ENCODE results near the gene PTK7.
"Not testable (repeated sequence)": the region's sequence is repeated elsewhere in the genome, so short reads cannot be mapped to it uniquely, and the experiment has no call there.

The PTK7 gene

DNA sequence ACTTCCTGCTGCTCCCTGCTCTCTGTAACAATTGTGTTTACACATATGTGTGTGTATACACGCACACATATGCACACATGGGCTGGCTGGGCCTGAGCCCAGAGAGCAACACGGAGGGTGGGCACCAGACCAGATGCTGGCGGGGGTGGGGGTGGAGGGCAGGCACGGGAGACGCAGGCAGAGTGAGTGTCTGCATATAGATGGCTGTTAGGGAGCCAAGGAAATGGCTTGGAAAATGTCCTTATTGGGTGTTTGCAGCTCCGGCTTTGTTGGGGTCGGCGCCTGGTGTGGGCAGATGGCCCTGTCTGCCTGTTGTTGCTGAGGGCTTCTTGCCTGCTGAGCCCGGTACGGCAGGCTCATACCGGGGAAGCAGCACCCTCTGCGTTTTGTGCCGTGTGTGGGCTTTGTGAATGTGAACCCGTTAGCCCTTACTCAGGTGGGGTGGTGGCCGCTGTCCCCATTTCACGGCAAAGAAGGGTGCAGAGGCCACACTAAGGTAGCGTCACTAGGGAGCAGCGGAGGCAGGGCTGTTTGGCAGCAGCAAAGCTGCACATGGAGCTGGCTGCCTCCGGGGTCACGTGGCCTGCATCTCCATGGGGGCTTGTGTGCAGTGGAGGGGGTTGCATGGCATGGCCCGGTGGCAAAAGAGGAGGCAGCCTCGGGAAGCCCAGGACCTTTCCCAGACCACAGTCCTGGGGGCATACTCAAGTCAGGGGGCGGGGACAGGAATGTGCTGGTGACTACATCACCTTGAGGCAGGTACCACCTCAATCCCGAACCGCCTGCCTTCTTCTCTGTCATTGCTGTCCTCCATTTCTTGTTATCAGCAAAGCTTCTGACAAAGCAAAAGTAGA is 47.6 kb downstream of the PTK7 start:
- H3K36me3 ChIP-seq (ENCODE audit: insufficient read depth, low read length) = no peaks in the 10 kb centered on the region
- H3K27me3 ChIP-seq (ENCODE audit: insufficient read depth, low read length) = no peaks in the 10 kb centered on the region
- peak overlapping the region; percentile 58; the same call in 1 of the 2 replicates for H3K27ac ChIP-seq (ENCODE audit: low read depth, low read length)
- H3K4me3 ChIP-seq (ENCODE audit: low read length) = no peak overlapping the region
- peaks cover 25% of the 10 kb centered on the region for H3K4me1 ChIP-seq (ENCODE audit: insufficient read depth, low read length)
- WGBS = 75% methylated on average over 25 of the region's 25 CpGs
- H3K9me3 ChIP-seq (ENCODE audit: insufficient read depth, low read depth, low read length) = no peaks in the 10 kb centered on the region
- H3K9ac ChIP-seq (ENCODE audit: low read depth, low read length) = no peak overlapping the region

DNA sequence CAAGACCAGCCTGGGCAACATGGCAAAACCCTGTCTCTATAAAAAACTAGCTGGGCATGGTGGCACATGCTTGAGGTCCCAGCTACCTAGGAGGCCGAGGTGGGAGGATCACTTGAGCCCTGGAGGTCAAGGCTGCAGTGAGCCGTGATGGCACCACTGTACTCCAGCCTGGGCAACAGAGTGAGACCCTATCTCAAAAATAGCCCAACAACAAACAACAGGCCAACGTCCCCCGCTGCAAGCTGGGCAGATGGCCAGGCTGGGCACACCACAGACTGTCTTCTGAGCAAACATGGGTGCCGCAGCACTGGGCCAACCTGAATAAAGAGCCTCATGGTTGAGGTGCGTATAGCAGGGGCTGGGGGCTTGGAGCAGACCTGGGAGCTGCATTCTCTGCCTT is 48.4 kb downstream of the PTK7 start:
- Histone ChIP-seq H3K27ac (ENCODE audit: low read depth, low read length) (no peak overlapping the region), H3K4me3 (ENCODE audit: low read length) (no peak overlapping the region), H3K4me1 (ENCODE audit: insufficient read depth, low read length) (peaks cover 25% of the 10 kb centered on the region), H3K36me3 (ENCODE audit: insufficient read depth, low read length) (no peaks in the 10 kb centered on the region), H3K9me3 (ENCODE audit: insufficient read depth, low read depth, low read length) (no peaks in the 10 kb centered on the region), H3K27me3 (ENCODE audit: insufficient read depth, low read length) (no peaks in the 10 kb centered on the region), H3K9ac (ENCODE audit: low read depth, low read length) (no peak overlapping the region)
- WGBS = 93% methylated on average over 6 of the region's 6 CpGs

DNA sequence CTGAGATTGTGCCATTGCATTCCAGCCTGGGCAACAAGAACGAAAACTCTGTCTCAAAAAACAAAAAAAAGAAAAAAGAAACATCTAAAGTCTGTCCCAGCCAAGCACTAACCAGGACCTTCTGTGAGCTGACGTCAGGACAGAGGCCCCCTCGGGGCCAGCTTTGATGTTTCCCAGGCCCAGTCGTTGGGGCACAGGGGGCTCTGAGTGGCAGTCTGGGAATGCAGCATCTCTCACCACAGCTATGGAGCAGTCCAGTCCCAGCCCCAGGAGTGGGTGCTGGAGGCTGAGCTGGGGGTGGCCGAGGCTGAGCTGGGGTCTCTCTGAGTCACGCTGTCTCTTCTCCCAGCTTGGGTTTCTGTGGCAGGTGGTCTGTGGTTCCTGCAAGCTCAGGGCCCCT is 49.0 kb downstream of the PTK7 start:
- Histone ChIP-seq H3K4me3 (ENCODE audit: low read length) (no peak overlapping the region), H3K27ac (ENCODE audit: low read depth, low read length) (no peak overlapping the region), H3K36me3 (ENCODE audit: insufficient read depth, low read length) (no peaks in the 10 kb centered on the region; the same call in 1 of the 2 replicates), H3K9ac (ENCODE audit: low read depth, low read length) (no peak overlapping the region), H3K9me3 (ENCODE audit: insufficient read depth, low read depth, low read length) (no peaks in the 10 kb centered on the region), H3K4me1 (ENCODE audit: insufficient read depth, low read length) (peaks cover 25% of the 10 kb centered on the region), H3K27me3 (ENCODE audit: insufficient read depth, low read length) (no peaks in the 10 kb centered on the region)
- WGBS = 81% methylated on average over 6 of the region's 6 CpGs

DNA sequence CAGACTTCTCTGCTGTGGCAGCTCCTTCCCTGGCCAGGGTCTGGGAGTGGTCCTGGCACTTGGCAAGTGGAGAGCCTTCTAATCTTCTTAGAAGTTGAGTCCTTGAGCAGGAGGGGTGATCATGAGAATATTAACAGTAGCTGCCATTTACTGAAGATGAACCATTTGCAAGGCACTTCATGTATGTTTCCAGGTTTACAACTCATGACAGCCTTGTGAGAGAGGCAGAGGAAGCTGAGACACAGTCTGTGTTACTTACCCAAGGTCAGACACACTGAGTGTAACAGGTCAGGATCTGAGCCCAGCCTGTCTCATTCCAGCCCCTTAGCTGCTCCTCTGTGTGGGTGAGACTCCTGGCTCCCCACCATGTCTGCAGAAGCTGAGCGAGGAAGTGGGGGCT is 49.4 kb downstream of the PTK7 start:
- H3K36me3 ChIP-seq (ENCODE audit: insufficient read depth, low read length) = peaks cover 4% of the 10 kb centered on the region
- H3K27ac ChIP-seq (ENCODE audit: low read depth, low read length) = no peak overlapping the region
- H3K9ac ChIP-seq (ENCODE audit: low read depth, low read length) = no peak overlapping the region
- no peak overlapping the region for H3K4me3 ChIP-seq (ENCODE audit: low read length)
- 97% methylated on average over 1 of the region's 1 CpG for WGBS
- H3K27me3 ChIP-seq (ENCODE audit: insufficient read depth, low read length) = no peaks in the 10 kb centered on the region
- H3K4me1 ChIP-seq (ENCODE audit: insufficient read depth, low read length) = peaks cover 25% of the 10 kb centered on the region
- H3K9me3 ChIP-seq (ENCODE audit: insufficient read depth, low read depth, low read length) = no peaks in the 10 kb centered on the region

DNA sequence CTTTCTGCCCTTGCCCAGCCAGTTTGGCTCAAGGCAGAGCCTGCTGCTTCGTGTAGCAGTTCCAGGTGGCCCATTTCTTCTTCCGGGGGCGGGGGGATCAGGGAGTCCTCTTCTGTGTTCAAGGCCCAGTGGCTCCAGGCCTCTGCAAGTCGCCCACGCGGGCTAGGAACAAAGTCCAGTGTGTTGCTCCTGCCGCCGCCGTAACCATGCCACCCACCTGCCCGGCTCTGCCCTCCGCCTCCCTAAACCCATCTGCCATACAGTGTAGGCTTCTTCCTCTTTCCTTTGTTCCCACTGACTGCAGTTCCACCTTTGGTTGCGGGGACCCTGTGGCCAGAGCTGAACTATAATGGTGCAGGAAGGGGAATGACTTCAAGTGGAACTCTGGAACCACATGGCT is 51.1 kb downstream of the PTK7 start:
- Histone ChIP-seq H3K4me3 (ENCODE audit: low read length) (no peak overlapping the region), H3K27me3 (ENCODE audit: insufficient read depth, low read length) (no peaks in the 10 kb centered on the region), H3K27ac (ENCODE audit: low read depth, low read length) (no peak overlapping the region), H3K4me1 (ENCODE audit: insufficient read depth, low read length) (peaks cover 25% of the 10 kb centered on the region), H3K9me3 (ENCODE audit: insufficient read depth, low read depth, low read length) (no peaks in the 10 kb centered on the region), H3K9ac (ENCODE audit: low read depth, low read length) (no peak overlapping the region), H3K36me3 (ENCODE audit: insufficient read depth, low read length) (peaks cover 18% of the 10 kb centered on the region)
- WGBS = 92% methylated on average over 12 of the region's 12 CpGs

DNA sequence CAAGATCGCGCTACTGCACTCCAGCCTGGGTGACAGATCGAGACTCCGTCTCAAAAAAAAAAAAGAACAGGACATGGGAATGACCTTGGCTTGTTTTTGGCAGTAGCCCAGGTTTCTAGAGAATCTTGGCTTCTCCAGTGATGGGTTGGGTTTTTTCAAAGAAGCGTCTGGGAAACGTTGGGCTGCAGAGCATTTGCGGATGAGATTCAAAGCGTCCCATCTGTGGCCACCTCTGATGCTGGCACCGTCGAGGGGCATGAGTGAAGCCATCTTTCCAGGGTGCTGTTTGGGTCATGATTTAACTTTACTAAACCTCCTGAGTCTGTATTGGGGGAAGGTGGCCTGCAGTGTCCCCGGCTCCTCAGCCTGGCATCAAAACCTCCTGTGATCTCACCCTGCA is 51.8 kb downstream of the PTK7 start:
- H3K4me3 ChIP-seq (ENCODE audit: low read length) = no peak overlapping the region
- H3K4me1 ChIP-seq (ENCODE audit: insufficient read depth, low read length) = peaks cover 23% of the 10 kb centered on the region
- peaks cover 25% of the 10 kb centered on the region for H3K36me3 ChIP-seq (ENCODE audit: insufficient read depth, low read length)
- 92% methylated on average over 11 of the region's 11 CpGs for WGBS
- H3K27me3 ChIP-seq (ENCODE audit: insufficient read depth, low read length) = no peaks in the 10 kb centered on the region
- H3K9ac ChIP-seq (ENCODE audit: low read depth, low read length) = no peak overlapping the region
- no peaks in the 10 kb centered on the region for H3K9me3 ChIP-seq (ENCODE audit: insufficient read depth, low read depth, low read length)
- no peak overlapping the region for H3K27ac ChIP-seq (ENCODE audit: low read depth, low read length)

DNA sequence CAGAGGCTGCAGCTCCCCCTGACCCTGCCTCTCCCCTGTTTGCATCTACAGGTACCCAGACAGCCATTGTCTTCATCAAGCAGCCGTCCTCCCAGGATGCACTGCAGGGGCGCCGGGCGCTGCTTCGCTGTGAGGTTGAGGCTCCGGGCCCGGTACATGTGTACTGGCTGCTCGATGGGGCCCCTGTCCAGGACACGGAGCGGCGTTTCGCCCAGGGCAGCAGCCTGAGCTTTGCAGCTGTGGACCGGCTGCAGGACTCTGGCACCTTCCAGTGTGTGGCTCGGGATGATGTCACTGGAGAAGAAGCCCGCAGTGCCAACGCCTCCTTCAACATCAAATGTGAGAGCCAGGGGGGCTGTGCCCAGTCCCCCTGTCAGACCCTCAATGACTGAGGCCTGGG is 52.8 kb downstream of the PTK7 start:
- Histone ChIP-seq H3K27ac (ENCODE audit: low read depth, low read length) (no peak overlapping the region), H3K4me3 (ENCODE audit: low read length) (no peak overlapping the region), H3K27me3 (ENCODE audit: insufficient read depth, low read length) (no peaks in the 10 kb centered on the region), H3K9me3 (ENCODE audit: insufficient read depth, low read depth, low read length) (no peaks in the 10 kb centered on the region), H3K36me3 (ENCODE audit: insufficient read depth, low read length) (peaks cover 31% of the 10 kb centered on the region), H3K9ac (ENCODE audit: low read depth, low read length) (no peak overlapping the region), H3K4me1 (ENCODE audit: insufficient read depth, low read length) (peaks cover 14% of the 10 kb centered on the region)
- 95% methylated on average over 16 of the region's 16 CpGs for WGBS

DNA sequence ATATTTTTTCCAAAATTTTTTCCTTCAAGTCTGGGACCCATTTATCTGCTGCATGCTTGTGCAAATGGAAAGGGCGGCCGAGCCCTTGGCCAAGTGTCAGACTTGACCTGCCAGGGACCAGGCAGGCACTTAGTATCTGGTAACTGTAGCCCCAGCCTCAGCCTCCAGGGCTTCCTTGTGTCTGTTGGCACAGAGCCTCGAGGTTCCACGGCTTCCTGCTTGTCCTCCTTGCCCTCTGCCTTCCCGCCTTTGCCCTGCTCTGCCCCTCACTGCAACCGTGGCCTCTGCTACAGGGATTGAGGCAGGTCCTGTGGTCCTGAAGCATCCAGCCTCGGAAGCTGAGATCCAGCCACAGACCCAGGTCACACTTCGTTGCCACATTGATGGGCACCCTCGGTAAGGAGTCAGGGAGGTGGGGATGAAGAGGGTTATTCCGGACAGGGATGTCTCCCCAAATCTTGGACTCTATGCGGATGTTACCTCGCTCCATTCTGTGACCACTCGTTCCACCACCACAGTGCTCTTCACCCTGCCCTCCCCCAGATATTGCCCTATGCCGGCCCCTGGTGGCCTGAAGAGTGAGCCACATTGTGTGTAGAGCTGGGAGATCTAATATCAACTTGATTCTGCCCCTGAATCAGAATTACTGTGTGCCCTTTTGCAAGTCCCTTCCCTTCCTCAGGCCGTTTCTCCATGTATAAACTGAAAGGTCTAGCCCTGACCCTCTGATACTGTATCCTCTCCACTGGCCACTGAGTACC is 53.5 kb downstream of the PTK7 start:
- Histone ChIP-seq H3K36me3 (ENCODE audit: insufficient read depth, low read length) (peaks cover 31% of the 10 kb centered on the region), H3K4me3 (ENCODE audit: low read length) (no peak overlapping the region), H3K9me3 (ENCODE audit: insufficient read depth, low read depth, low read length) (no peaks in the 10 kb centered on the region), H3K4me1 (ENCODE audit: insufficient read depth, low read length) (peaks cover 14% of the 10 kb centered on the region), H3K27me3 (ENCODE audit: insufficient read depth, low read length) (no peaks in the 10 kb centered on the region), H3K27ac (ENCODE audit: low read depth, low read length) (no peak overlapping the region), H3K9ac (ENCODE audit: low read depth, low read length) (no peak overlapping the region)
- 82% methylated on average over 15 of the region's 15 CpGs for WGBS

DNA sequence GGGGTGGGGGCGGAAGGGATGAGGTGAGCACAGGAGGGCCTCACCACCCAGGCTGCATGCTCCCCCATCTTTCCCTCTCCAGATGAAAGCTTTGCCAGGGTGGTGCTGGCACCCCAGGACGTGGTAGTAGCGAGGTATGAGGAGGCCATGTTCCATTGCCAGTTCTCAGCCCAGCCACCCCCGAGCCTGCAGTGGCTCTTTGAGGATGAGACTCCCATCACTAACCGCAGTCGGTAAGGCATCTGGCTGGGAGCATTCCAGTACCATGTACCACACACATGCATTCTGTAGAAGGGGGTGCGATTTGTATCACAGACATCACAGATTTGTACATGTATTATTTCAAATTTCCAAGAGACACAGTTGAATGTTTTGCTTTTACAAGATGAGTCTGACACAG is 54.3 kb downstream of the PTK7 start:
- Histone ChIP-seq H3K27ac (ENCODE audit: low read depth, low read length) (no peak overlapping the region), H3K9ac (ENCODE audit: low read depth, low read length) (no peak overlapping the region), H3K4me3 (ENCODE audit: low read length) (no peak overlapping the region), H3K9me3 (ENCODE audit: insufficient read depth, low read depth, low read length) (no peaks in the 10 kb centered on the region), H3K36me3 (ENCODE audit: insufficient read depth, low read length) (peaks cover 31% of the 10 kb centered on the region), H3K27me3 (ENCODE audit: insufficient read depth, low read length) (no peaks in the 10 kb centered on the region), H3K4me1 (ENCODE audit: insufficient read depth, low read length) (peaks cover 13% of the 10 kb centered on the region)
- 91% methylated on average over 7 of the region's 7 CpGs for WGBS

DNA sequence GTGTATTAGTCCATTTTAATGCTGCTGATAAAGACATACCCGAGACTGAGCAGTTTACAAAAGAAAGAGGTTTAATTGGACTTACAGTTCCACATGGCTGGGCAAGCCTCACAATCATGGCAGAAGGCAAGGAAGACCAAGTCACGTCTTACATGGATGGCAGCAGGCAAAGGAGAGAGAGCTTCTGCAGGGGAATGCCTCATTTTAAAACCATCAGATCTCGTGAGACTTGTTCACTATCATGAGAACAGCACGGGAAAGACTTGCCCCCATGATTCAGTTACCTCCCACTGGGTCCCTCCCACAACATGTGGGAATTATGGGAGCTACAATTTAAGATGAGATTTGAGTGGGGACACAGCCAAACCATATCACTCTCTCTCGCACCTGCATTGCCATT is 55.3 kb downstream of the PTK7 start:
- not testable (repeated sequence) for H3K27ac ChIP-seq (ENCODE audit: low read depth, low read length); H3K27me3 ChIP-seq (ENCODE audit: insufficient read depth, low read length)
- H3K36me3 ChIP-seq (ENCODE audit: insufficient read depth, low read length) = peaks cover 31% of the 10 kb centered on the region

DNA sequence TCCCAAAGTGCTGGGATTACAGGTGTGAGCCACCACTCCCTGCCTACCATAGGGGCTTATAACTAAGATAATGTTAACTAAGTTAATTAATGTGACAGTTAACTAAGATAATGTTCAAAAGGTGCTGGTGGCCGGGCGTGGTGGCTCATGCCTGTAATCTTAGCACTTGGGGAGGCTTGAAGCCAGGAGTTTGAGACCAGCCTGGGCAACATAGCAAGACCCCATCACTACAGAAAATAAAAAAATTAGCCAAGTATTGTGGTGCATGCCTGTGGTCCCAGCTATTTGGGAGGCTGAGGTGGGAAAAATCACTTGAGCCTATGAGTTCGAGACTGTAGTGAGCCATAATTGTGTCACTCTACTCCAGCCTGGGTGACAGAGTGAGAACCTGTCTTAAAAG is 62.2 kb downstream of the PTK7 start:
- no peak overlapping the region for H3K4me3 ChIP-seq (ENCODE audit: low read length)
- H3K27me3 ChIP-seq (ENCODE audit: insufficient read depth, low read length) = no peaks in the 10 kb centered on the region
- WGBS = 91% methylated on average over 3 of the region's 3 CpGs
- no peaks in the 10 kb centered on the region for H3K9me3 ChIP-seq (ENCODE audit: insufficient read depth, low read depth, low read length)
- no peak overlapping the region for H3K9ac ChIP-seq (ENCODE audit: low read depth, low read length)
- peaks cover 5% of the 10 kb centered on the region for H3K4me1 ChIP-seq (ENCODE audit: insufficient read depth, low read length)
- no peak overlapping the region for H3K27ac ChIP-seq (ENCODE audit: low read depth, low read length)
- H3K36me3 ChIP-seq (ENCODE audit: insufficient read depth, low read length) = peaks cover 23% of the 10 kb centered on the region

More for the DNA sequence above, 55.3 kb downstream of the PTK7 start:
- not testable (repeated sequence) for H3K9me3 ChIP-seq (ENCODE audit: insufficient read depth, low read depth, low read length); H3K4me3 ChIP-seq (ENCODE audit: low read length); H3K9ac ChIP-seq (ENCODE audit: low read depth, low read length); H3K4me1 ChIP-seq (ENCODE audit: insufficient read depth, low read length)
- 93% methylated on average over 5 of the region's 5 CpGs for WGBS

All from HUES64 (cell line).